ENCODE measurements around the gene ASCC3.

DNA sequence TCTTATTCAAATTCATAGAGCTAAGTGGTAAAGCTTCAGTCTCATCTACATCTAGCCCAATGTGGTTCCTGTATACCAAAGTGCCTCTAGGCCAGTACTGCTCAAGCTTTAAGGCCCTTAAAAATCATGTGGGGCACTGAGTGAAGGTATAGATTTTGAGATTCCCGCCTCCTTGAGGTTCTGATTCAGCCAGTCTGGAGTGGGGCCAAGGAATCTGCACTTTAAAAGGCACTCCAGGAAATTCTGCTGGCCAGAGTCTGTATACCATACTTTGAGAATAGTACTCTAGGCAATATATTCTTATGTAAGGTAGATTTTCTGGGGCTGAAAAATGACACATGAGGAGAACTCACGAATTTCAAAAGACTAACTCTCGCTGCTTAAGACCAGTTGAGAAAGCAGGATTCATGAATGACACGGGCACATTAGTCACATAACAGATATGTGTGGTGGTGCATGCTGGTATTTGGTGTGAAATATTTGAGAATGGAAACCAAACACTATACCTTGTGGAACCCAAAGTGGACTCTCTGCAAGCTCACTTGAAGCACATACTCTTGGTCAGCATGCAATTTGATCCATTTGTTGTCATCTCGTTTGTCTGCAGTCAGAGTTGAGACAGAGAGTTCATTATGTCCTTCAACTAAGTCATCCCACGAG lies 368.8 kb downstream of the ASCC3 start:
- TF ChIP-seq, protein P1, sequence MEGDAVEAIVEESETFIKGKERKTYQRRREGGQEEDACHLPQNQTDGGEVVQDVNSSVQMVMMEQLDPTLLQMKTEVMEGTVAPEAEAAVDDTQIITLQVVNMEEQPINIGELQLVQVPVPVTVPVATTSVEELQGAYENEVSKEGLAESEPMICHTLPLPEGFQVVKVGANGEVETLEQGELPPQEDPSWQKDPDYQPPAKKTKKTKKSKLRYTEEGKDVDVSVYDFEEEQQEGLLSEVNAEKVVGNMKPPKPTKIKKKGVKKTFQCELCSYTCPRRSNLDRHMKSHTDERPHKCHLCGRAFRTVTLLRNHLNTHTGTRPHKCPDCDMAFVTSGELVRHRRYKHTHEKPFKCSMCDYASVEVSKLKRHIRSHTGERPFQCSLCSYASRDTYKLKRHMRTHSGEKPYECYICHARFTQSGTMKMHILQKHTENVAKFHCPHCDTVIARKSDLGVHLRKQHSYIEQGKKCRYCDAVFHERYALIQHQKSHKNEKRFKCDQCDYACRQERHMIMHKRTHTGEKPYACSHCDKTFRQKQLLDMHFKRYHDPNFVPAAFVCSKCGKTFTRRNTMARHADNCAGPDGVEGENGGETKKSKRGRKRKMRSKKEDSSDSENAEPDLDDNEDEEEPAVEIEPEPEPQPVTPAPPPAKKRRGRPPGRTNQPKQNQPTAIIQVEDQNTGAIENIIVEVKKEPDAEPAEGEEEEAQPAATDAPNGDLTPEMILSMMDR (conservative IDR thresholded peaks at IDR 0.05; ENCODE audit: low read length) = no peak
- no peak for TF ChIP-seq EZH2phosphoT487 (IDR thresholded peaks at IDR 0.05; ENCODE audit: borderline replicate concordance, low read depth, low read length)

Data from OCI-LY7 (cell line).